ENCODE results near the gene RPL18A.

GRCh38 chr19:17889609-17890214 is 30.0 kb downstream of the RPL18A start:
- TF ChIP-seq CTCF (conservative IDR thresholded peaks at IDR 0.05 in 1 of 2, IDR thresholded peaks at IDR 0.05 in 1 of 2; ENCODE audit: extremely low read depth in 1 of 2, insufficient read depth in 1 of 2, low read depth in 1 of 2, low read length in 2 of 2) = no peak
- TF ChIP-seq EZH2 (IDR thresholded peaks at IDR 0.05; ENCODE audit: borderline replicate concordance, low read length) = no peak
